PC-3 (cell line): Measurements from ENCODE around the gene WDR82.

Experiments used
- EZH2 ChIP-seq: fragments of 300-600 bp; sonication (generic); IDR thresholded peaks from one replicate; pipeline ENCODE4 v1.6.1; 2017; ENCODE audit warnings: antibody characterized with exemption, mild to moderate bottlenecking, low read length; ENCODE audit not compliant: unreplicated experiment
- EZH2phosphoT487 ChIP-seq: fragments of 300-600 bp; sonication (generic); IDR thresholded peaks from 2 replicates; pipeline ENCODE4 v1.6.1; 2018; ENCODE audit warnings: mild to moderate bottlenecking, antibody characterized with exemption, low read length, borderline replicate concordance
- TF ChIP-seq, protein P1 (sequence below): fragments of 300-600 bp; sonication (generic); conservative IDR thresholded peaks from 2 replicates; pipeline ENCODE4 v1.5.1; 2017; ENCODE audit warnings: antibody characterized with exemption, low read depth, mild to moderate bottlenecking, low read length

DNA sequence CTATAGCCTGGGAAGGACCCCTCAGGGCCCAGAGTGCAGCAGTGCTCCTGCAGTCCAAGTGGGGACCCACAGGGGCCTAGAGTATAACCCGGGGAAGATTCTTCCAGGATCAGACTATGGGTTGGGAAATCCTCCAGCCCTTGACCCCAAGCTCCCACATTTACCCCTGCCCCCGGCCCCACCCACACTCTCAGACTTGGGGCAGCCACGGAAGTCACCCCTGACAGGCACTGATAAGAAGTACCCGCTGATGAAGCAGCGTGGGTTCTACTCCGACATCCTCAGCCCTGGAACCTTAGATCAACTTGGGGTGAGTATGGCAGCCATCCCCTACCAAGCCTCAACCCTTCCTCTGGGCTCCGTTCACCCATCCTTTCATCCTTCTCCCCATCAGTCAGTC, 44.0 kb upstream of the WDR82 start:
- TF ChIP-seq, protein P1, sequence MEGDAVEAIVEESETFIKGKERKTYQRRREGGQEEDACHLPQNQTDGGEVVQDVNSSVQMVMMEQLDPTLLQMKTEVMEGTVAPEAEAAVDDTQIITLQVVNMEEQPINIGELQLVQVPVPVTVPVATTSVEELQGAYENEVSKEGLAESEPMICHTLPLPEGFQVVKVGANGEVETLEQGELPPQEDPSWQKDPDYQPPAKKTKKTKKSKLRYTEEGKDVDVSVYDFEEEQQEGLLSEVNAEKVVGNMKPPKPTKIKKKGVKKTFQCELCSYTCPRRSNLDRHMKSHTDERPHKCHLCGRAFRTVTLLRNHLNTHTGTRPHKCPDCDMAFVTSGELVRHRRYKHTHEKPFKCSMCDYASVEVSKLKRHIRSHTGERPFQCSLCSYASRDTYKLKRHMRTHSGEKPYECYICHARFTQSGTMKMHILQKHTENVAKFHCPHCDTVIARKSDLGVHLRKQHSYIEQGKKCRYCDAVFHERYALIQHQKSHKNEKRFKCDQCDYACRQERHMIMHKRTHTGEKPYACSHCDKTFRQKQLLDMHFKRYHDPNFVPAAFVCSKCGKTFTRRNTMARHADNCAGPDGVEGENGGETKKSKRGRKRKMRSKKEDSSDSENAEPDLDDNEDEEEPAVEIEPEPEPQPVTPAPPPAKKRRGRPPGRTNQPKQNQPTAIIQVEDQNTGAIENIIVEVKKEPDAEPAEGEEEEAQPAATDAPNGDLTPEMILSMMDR = no peak
- no peak for TF ChIP-seq EZH2
- no peak for TF ChIP-seq EZH2phosphoT487
